ENCODE data around the gene ZNF385D.

- TF ChIP-seq CTCF (IDR thresholded peaks at IDR 0.05; ENCODE audit: low read depth, low read length, missing input control) (no peak), JUND (IDR thresholded peaks at IDR 0.05) (no peak), NR2F2 (IDR thresholded peaks at IDR 0.05) (no peak), TAF1 (conservative IDR thresholded peaks at IDR 0.05) (no peak), RAD21 (IDR thresholded peaks at IDR 0.05) (no peak), EGR1 (IDR thresholded peaks at IDR 0.05; ENCODE audit: low read depth in 2 of 2) (no peak), FOXA2 (IDR thresholded peaks at IDR 0.05) (no peak), GABPA (IDR thresholded peaks at IDR 0.05 in 1 of 2, conservative IDR thresholded peaks at IDR 0.05 in 1 of 2) (no peak)
Measured at GRCh38 chr3:21634112-21634511, 116.9 kb downstream of the ZNF385D start.

Data from liver (tissue), 3 donors.